Endodermal cell (in vitro differentiated cells): Measurements from ENCODE around the gene RPTOR. TPM values are rescaled to one million over a fixed set of nuclear protein-coding genes. Genes with fewer than 3 reads are reported as not detected.

Experiments used
- DNase-seq: peaks from one replicate; pipeline ENCODE4 v3.0.0-alpha.2; 2017
- H3K27ac ChIP-seq: 2 replicates; pipeline ENCODE4 v1.5.1; 2013; ENCODE audit warnings: mild to moderate bottlenecking, low read depth, low read length, moderate library complexity
- H3K27me3 ChIP-seq: 2 replicates; pipeline ENCODE4 v1.6.1; 2013; ENCODE audit warnings: mild to moderate bottlenecking, low read length, moderate library complexity; ENCODE audit not compliant: insufficient read depth, control insufficient read depth, poor library complexity, severe bottlenecking
- H3K36me3 ChIP-seq: 2 replicates; pipeline ENCODE4 v1.7.0; 2013; ENCODE audit warnings: mild to moderate bottlenecking, low read length, moderate library complexity; ENCODE audit not compliant: control insufficient read depth, insufficient read depth
- H3K4me1 ChIP-seq: one replicate; pipeline ENCODE4 v1.7.0; 2013; ENCODE audit warnings: low read length; ENCODE audit not compliant: control insufficient read depth, insufficient read depth
- H3K4me3 ChIP-seq: 2 replicates; pipeline ENCODE4 v1.5.1; 2013; ENCODE audit warnings: mild to moderate bottlenecking, low read length, moderate library complexity
- H3K9ac ChIP-seq: 2 replicates; pipeline ENCODE4 v1.6.1; 2013; ENCODE audit warnings: mild to moderate bottlenecking, low read length, moderate library complexity; ENCODE audit not compliant: poor library complexity, severe bottlenecking; ENCODE audit errors: extremely low read depth
- H3K9me3 ChIP-seq: 2 replicates; pipeline ENCODE4 v1.6.1; 2013; ENCODE audit warnings: mild to moderate bottlenecking, low read length, moderate library complexity; ENCODE audit not compliant: control insufficient read depth
- H3K27ac Mint-ChIP-seq: 2 replicates; pipeline ENCODE4 v1.8.0; 2020; ENCODE audit warnings: mixed read lengths
- H3K27me3 Mint-ChIP-seq: 2 replicates; pipeline ENCODE4 v1.8.0; 2021; ENCODE audit warnings: mild to moderate bottlenecking, mixed read lengths; ENCODE audit not compliant: insufficient read depth
- H3K36me3 Mint-ChIP-seq: 2 replicates; pipeline ENCODE4 v1.8.0; 2020; ENCODE audit warnings: low read depth, mixed read lengths
- H3K4me1 Mint-ChIP-seq: 2 replicates; pipeline ENCODE4 v1.8.0; 2020; ENCODE audit warnings: mixed read lengths
- H3K4me3 Mint-ChIP-seq: 2 replicates; pipeline ENCODE4 v1.8.0; 2020; ENCODE audit warnings: mild to moderate bottlenecking, moderate library complexity, mixed read lengths
- H3K9me3 Mint-ChIP-seq: 2 replicates; pipeline ENCODE4 v1.8.0; 2020; ENCODE audit warnings: mild to moderate bottlenecking, mixed read lengths
- WGBS, 2 experiments: methylation state at CpG; one replicate each; pipeline versions ENCODE4 v1.1.5 to v1.1.7; 2013; ENCODE audit warnings: missing lambda C conversion rate in 2 of 2, mixed read lengths in 1 of 2; ENCODE audit not compliant: insufficient coverage in 1 of 2, insufficient read length in 1 of 2; 5-methylcytosine and 5-hydroxymethylcytosine counted together
- total RNA-seq, 2 donors: library from RNA; stranded (reverse); fragmentation: NEBNext Ultra II Directional in 1 of 2; extraction: Animal tissue kit (Norgen Biotek cat#: 25700) in 1 of 2; gene quantifications; 2 replicates in 1 of 2; 3 replicates in 1 of 2; pipeline ENCODE4 v1.2.1, GENCODE V29; 2021
- TF ChIP-seq, protein P1 (sequence below): fragments of 200-600 bp; sonication (generic); conservative IDR thresholded peaks from 2 replicates; pipeline ENCODE4 v1.5.0; 2021; ENCODE audit warnings: antibody characterized with exemption, mild to moderate bottlenecking

RPTOR gene
- total RNA-seq, 2 donors from 2014 or later: 45.1 to 53.4 TPM

DNA sequence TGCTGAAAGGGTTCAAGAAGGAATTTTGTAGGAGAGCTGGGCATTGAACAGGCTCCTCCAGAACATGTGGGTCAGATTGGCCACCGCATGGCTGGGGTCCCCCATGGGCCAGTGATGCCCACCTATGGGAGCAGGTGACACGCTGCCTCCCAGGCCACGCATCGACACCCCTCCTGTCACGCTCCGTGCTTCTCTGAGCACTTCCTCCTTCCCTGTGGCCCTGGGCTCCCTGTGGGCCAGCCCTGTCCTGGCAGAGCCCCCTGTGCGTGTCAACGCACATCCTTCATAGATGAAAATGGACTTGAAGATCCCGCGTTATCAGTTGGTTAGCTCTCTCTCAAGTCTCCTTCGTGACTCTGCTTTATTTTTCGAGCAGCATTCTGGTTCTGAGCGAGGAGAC lies 160.3 kb downstream of the RPTOR start:
- Mint-ChIP-seq H3K4me3 (no peak overlapping the region), H3K27ac (no peak overlapping the region), H3K9me3 (no peaks in the 10 kb centered on the region), H3K27me3 (no peaks in the 10 kb centered on the region), H3K36me3 (peaks cover 20% of the 10 kb centered on the region), H3K4me1 (peaks cover 36% of the 10 kb centered on the region)
- H3K4me1 ChIP-seq: peaks cover 6% of the 10 kb centered on the region
- H3K9me3 ChIP-seq: no peaks in the 10 kb centered on the region
- peaks cover 5% of the 10 kb centered on the region for H3K36me3 ChIP-seq
- no peak overlapping the region for H3K9ac ChIP-seq
- no peak for DNase-seq
- WGBS, 2 experiments: 97 to 98% methylated on average over 13 of the region's 13 CpGs
- no peaks in the 10 kb centered on the region for H3K27me3 ChIP-seq
- H3K27ac ChIP-seq: no peak overlapping the region
- H3K4me3 ChIP-seq: no peak overlapping the region
- TF ChIP-seq, protein P1, sequence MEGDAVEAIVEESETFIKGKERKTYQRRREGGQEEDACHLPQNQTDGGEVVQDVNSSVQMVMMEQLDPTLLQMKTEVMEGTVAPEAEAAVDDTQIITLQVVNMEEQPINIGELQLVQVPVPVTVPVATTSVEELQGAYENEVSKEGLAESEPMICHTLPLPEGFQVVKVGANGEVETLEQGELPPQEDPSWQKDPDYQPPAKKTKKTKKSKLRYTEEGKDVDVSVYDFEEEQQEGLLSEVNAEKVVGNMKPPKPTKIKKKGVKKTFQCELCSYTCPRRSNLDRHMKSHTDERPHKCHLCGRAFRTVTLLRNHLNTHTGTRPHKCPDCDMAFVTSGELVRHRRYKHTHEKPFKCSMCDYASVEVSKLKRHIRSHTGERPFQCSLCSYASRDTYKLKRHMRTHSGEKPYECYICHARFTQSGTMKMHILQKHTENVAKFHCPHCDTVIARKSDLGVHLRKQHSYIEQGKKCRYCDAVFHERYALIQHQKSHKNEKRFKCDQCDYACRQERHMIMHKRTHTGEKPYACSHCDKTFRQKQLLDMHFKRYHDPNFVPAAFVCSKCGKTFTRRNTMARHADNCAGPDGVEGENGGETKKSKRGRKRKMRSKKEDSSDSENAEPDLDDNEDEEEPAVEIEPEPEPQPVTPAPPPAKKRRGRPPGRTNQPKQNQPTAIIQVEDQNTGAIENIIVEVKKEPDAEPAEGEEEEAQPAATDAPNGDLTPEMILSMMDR: no peak

DNA sequence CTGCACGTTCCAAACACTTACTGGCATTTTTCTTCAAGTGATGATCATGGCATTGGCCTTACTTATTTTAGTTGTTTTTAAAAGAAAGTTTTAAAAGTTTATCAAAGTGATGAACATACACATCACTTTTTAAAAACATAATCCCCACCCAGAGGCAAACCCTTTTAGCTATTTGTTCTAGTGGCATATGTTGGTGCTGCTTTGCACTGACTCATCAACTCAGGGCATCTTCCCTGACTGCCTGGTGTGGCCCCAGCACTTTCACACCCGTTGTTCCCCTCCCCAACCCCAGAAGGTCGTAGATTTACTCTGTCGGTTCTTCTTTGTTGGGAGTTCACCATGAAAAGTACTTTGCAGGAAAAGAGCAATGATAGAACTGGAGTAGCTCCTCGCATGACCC lies 161.3 kb downstream of the RPTOR start:
- Histone ChIP-seq H3K9me3 (no peaks in the 10 kb centered on the region), H3K27ac (peak overlapping the region; percentile 24), H3K27me3 (no peaks in the 10 kb centered on the region), H3K4me1 (peaks cover 6% of the 10 kb centered on the region), H3K9ac (no peak overlapping the region), H3K4me3 (no peak overlapping the region), H3K36me3 (peaks cover 5% of the 10 kb centered on the region)
- Mint-ChIP-seq H3K9me3 (no peaks in the 10 kb centered on the region), H3K27me3 (no peaks in the 10 kb centered on the region), H3K4me1 (peaks cover 41% of the 10 kb centered on the region), H3K36me3 (peaks cover 17% of the 10 kb centered on the region), H3K4me3 (no peak overlapping the region), H3K27ac (peak overlapping the region; percentile 81)
- WGBS, 2 experiments: 62 to 71% methylated on average over 4 to 5 of the region's 5 CpGs
- TF ChIP-seq, protein P1: no peak
- DNase-seq: no peak

DNA sequence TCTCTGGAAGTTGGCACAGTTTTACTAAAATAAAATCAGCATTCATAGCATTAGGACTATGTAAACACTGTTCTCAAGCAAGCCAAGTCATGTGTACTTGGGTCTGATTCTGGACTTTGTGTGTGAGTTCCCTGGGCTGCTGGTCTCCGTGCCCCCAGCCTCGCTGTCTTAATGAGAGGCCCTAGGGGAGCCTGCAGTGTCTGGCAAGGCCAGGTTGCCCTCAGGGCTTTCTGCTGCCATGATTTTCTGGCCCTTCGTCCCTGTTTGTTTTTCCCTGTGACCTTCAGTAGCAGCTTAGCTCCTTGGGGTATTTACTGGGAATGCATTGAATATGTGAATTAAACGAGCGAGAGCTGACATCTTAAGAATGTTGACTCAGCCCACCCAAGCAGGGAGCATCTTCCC lies 161.8 kb downstream of the RPTOR start:
- H3K4me3 ChIP-seq: no peak overlapping the region
- Mint-ChIP-seq H3K4me1 (peaks cover 44% of the 10 kb centered on the region), H3K36me3 (peaks cover 17% of the 10 kb centered on the region), H3K4me3 (no peak overlapping the region), H3K27ac (peak overlapping the region; percentile 81), H3K9me3 (no peaks in the 10 kb centered on the region), H3K27me3 (no peaks in the 10 kb centered on the region)
- TF ChIP-seq, protein P1: no peak
- H3K4me1 ChIP-seq: peaks cover 6% of the 10 kb centered on the region
- H3K27ac ChIP-seq: peak overlapping the region; percentile 24
- H3K27me3 ChIP-seq: no peaks in the 10 kb centered on the region
- 74 to 81% methylated on average over 3 to 5 of the region's 5 CpGs for WGBS, 2 experiments
- H3K9me3 ChIP-seq: no peaks in the 10 kb centered on the region
- DNase-seq: peak; percentile 71
- H3K9ac ChIP-seq: no peak overlapping the region
- peaks cover 5% of the 10 kb centered on the region for H3K36me3 ChIP-seq
